ENCODE data around the gene MYO5B. TPM values are rescaled to one million over a fixed set of nuclear protein-coding genes. Genes with fewer than 3 reads are reported as not detected.

MYO5B gene
- total RNA-seq, 1 experiment from 2014 or later, result 3.7 TPM

DNA sequence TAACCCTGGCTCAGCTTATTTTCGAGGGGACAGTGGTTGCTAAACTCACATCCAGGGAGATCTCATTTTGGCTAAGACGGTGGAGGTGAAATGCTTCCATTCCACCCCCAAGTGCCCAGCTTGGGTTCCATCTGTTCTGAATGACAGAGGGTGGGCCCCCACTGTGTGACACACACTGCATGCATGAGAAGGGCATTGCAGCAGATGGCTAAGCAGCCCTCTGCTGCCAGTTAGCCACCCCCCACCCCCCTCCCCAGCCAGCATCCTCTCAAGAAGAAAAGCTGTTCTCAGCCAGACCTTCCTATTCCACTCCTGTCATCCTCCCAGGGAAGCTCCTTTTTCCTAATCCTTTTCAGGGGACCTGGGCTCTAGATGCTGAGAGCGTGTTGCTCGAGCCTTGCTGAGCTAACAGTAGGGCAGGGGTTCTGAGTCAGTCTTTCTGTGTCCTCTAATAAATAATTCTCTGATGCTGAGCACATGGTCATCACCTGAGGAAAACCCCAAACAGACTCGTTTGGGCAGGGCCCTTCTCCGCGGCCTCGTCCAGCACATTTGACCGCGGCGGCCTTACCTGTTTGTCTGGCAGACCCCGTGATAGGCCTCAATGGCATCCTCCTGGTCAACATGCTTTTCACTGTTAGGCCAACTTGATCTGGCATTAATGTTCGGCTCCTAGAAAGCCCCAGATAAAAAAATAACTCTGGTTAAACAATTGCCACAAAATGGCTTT, 332.1 kb downstream of the MYO5B start:
- Histone ChIP-seq H3K4me3 (ENCODE audit: insufficient read depth, low read depth, low read length) (no peak overlapping the region), H3K36me3 (replicated peaks; ENCODE audit: control insufficient read depth, insufficient read depth, low read length) (no peaks in the 10 kb centered on the region), H3K27me3 (ENCODE audit: control insufficient read depth, insufficient read depth, low read length) (no peaks in the 10 kb centered on the region)
- DNase-seq, result peak; percentile 51

DNA sequence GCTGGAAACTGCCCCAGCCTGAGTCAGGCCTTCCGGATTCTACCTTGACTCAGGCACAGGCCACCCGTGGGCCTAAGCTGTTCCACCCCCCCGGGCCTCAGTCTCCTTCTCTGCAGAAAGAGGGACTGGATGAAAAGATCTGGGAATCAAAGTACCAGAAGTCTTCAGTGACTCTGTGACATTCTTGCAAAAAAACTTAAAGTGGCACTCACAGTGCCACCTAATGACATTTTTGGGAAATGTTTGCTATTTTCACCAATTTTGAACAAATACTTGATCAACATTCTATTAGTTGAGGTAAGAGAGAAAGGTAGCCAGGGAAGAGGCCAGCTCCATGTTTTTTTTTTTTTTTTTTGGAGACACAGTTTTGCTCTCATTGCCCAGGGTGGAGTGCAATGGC, 333.3 kb downstream of the MYO5B start:
- H3K36me3 ChIP-seq (replicated peaks; ENCODE audit: control insufficient read depth, insufficient read depth, low read length), result no peaks in the 10 kb centered on the region
- no peaks in the 10 kb centered on the region for H3K27me3 ChIP-seq (ENCODE audit: control insufficient read depth, insufficient read depth, low read length)
- peak; percentile 25 for DNase-seq
- H3K4me3 ChIP-seq (ENCODE audit: insufficient read depth, low read depth, low read length), result no peak overlapping the region

DNA sequence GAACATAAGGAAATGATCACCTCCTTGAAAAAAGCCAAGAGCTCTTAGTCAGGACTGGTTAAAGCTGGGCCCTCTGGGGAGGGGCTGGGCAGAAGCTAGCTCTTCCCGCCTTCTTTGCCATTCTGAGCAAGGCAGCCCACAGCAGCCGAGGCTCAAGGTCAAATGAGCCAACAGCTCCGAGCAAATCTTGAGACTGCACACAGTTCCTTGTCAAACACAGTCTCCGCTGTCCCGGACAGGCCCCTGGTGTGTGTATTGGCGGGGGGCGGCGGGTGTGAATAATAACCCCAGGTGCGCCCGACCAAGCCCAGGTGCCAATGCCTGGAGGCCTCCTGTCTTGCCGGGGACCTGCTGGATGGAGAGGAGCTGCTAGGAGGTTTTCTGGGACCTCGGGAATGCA, 335.2 kb downstream of the MYO5B start:
- Histone ChIP-seq H3K27me3 (ENCODE audit: control insufficient read depth, insufficient read depth, low read length) (no peaks in the 10 kb centered on the region), H3K4me3 (ENCODE audit: insufficient read depth, low read depth, low read length) (no peak overlapping the region), H3K36me3 (replicated peaks; ENCODE audit: control insufficient read depth, insufficient read depth, low read length) (no peaks in the 10 kb centered on the region)
- no peak for DNase-seq

GRCh38 chr18:49859021-49859359, 336.0 kb downstream of the MYO5B start:
- Histone ChIP-seq H3K27me3 (ENCODE audit: control insufficient read depth, insufficient read depth, low read length) (no peaks in the 10 kb centered on the region), H3K4me3 (ENCODE audit: insufficient read depth, low read depth, low read length) (no peak overlapping the region), H3K36me3 (replicated peaks; ENCODE audit: control insufficient read depth, insufficient read depth, low read length) (no peaks in the 10 kb centered on the region)
- peak; percentile 61 for DNase-seq

- H3K36me3 ChIP-seq (replicated peaks; ENCODE audit: control insufficient read depth, insufficient read depth, low read length), result no peaks in the 10 kb centered on the region
- H3K27me3 ChIP-seq (ENCODE audit: control insufficient read depth, insufficient read depth, low read length), result no peaks in the 10 kb centered on the region
- no peak overlapping the region for H3K4me3 ChIP-seq (ENCODE audit: insufficient read depth, low read depth, low read length)
- peak; percentile 89 for DNase-seq
These were observed 336.5 kb downstream of the MYO5B start for GRCh38 chr18:49858309-49859020.

- H3K27me3 ChIP-seq (ENCODE audit: control insufficient read depth, insufficient read depth, low read length), result no peaks in the 10 kb centered on the region
- DNase-seq, result no peak
- H3K4me3 ChIP-seq (ENCODE audit: insufficient read depth, low read depth, low read length), result no peak overlapping the region
- no peaks in the 10 kb centered on the region for H3K36me3 ChIP-seq (replicated peaks; ENCODE audit: control insufficient read depth, insufficient read depth, low read length)
These were observed 337.2 kb downstream of the MYO5B start for GRCh38 chr18:49857708-49858107.

DNA sequence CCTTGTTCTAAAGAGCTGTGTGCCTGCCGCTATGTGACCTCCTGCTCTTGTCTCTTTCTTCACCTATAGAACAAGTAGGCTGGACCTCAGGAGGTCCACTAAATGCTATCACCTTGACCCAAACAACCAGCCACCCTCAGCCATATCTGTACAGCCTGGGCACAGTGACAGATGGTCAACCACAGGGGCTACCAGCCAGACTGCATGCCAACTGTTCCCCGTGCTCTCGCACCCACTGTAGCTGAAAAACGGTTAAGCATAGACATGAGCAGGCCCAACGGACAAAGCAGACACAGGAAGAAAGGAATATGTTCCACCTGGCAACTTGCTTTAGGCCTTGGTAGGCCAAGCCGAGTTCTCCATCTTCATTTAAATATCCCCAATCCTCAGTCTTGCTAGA, 338.5 kb downstream of the MYO5B start:
- Histone ChIP-seq H3K27me3 (ENCODE audit: control insufficient read depth, insufficient read depth, low read length) (no peaks in the 10 kb centered on the region), H3K36me3 (replicated peaks; ENCODE audit: control insufficient read depth, insufficient read depth, low read length) (no peaks in the 10 kb centered on the region), H3K4me3 (ENCODE audit: insufficient read depth, low read depth, low read length) (no peak overlapping the region)
- DNase-seq, result no peak

GRCh38 chr18:49855711-49856415, 339.1 kb downstream of the MYO5B start:
- Histone ChIP-seq H3K36me3 (replicated peaks; ENCODE audit: control insufficient read depth, insufficient read depth, low read length) (no peaks in the 10 kb centered on the region; the same call in 1 of the 2 replicates), H3K27me3 (ENCODE audit: control insufficient read depth, insufficient read depth, low read length) (no peaks in the 10 kb centered on the region), H3K4me3 (ENCODE audit: insufficient read depth, low read depth, low read length) (no peak overlapping the region)
- no peak for DNase-seq

DNA sequence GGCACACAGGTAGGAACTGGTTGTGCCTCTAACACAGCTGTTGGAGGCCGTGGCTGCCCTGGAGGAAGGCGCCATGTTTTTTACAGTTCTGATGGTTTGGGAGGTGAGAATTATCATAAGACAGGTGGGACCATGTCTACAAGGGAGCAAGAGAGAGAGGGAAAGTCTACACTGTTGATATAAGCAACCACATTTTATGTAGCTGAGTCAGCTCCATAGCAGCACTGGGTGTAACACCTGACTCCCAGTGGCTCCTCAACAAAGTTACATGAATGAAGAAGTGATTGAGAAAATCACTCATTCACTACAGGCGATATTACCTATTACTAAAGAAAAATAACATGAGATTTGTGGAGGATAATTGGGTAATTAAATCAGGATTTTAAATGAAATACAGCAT, 340.3 kb downstream of the MYO5B start:
- no peaks in the 10 kb centered on the region; the same call in 1 of the 2 replicates for H3K36me3 ChIP-seq (replicated peaks; ENCODE audit: control insufficient read depth, insufficient read depth, low read length)
- no peaks in the 10 kb centered on the region for H3K27me3 ChIP-seq (ENCODE audit: control insufficient read depth, insufficient read depth, low read length)
- no peak for DNase-seq
- no peak overlapping the region for H3K4me3 ChIP-seq (ENCODE audit: insufficient read depth, low read depth, low read length)

DNA sequence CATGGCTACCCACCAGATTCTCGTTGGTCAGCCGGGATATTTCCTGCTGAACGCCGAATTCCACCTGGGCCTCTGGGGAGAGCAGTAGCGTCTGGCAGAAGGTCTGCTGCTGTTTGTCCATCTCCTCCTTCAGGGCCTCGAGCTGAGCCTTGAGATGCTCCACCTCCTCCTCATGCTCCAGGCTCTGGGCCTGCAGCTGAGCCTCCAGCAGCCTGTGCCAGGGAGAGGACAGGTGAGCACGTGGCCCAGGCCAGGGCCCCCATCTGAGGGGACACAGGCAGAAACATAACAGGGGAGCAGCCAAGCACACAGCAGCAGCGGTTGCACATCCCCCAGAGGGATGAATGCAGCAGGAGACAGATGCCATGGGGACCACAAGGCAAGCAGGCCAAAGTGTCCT, 341.5 kb downstream of the MYO5B start:
- Histone ChIP-seq H3K36me3 (replicated peaks; ENCODE audit: control insufficient read depth, insufficient read depth, low read length) (no peaks in the 10 kb centered on the region; the same call in 1 of the 2 replicates), H3K27me3 (ENCODE audit: control insufficient read depth, insufficient read depth, low read length) (no peaks in the 10 kb centered on the region), H3K4me3 (ENCODE audit: insufficient read depth, low read depth, low read length) (no peak overlapping the region)
- no peak for DNase-seq

DNA sequence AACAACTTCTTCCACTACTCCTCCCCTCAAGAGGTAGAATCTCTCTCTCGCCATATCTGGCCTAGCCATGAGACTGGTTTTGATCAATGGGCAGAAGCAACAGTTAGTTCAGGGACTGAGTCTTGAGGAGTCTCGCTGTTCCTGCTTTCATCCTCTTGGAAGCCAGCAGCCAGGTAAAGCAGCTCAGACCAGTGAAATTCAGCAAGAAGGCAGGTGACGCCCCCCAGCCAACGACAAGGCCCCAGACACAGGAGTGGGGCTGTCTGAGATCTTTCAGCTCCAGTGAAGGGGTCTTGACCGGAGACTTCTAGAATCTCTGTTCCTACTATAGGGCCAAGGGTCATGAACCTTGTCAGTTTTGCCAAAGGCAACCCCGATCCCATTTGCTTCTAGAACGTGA, 341.9 kb downstream of the MYO5B start:
- H3K4me3 ChIP-seq (ENCODE audit: insufficient read depth, low read depth, low read length), result no peak overlapping the region
- no peaks in the 10 kb centered on the region for H3K27me3 ChIP-seq (ENCODE audit: control insufficient read depth, insufficient read depth, low read length)
- no peak for DNase-seq
- no peaks in the 10 kb centered on the region; the same call in 1 of the 2 replicates for H3K36me3 ChIP-seq (replicated peaks; ENCODE audit: control insufficient read depth, insufficient read depth, low read length)

DNA sequence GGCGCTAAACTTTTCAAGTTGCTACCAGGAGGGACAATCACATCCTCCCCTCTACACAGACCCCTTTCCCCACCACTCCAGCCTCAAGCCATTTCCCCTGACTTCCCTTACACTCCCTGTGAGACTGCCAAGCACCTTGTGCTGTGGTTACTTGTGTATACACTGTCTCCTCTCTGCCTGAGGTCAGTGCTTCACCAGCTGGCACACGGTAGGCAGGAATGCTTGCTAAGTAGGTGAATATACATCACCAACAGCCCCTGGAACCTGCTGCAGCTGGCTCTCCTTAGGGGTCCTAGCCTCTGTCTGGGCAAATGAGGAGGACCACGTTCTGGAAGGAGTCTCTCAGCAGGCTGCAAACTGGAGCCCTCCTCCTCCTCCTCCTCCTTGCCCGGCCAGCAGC, 343.3 kb downstream of the MYO5B start:
- Histone ChIP-seq H3K4me3 (ENCODE audit: insufficient read depth, low read depth, low read length) (no peak overlapping the region), H3K36me3 (replicated peaks; ENCODE audit: control insufficient read depth, insufficient read depth, low read length) (no peaks in the 10 kb centered on the region; the same call in 1 of the 2 replicates), H3K27me3 (ENCODE audit: control insufficient read depth, insufficient read depth, low read length) (no peaks in the 10 kb centered on the region)
- DNase-seq, result no peak

- H3K36me3 ChIP-seq (replicated peaks; ENCODE audit: control insufficient read depth, insufficient read depth, low read length), result no peaks in the 10 kb centered on the region; the same call in 1 of the 2 replicates
- H3K27me3 ChIP-seq (ENCODE audit: control insufficient read depth, insufficient read depth, low read length), result no peaks in the 10 kb centered on the region
- H3K4me3 ChIP-seq (ENCODE audit: insufficient read depth, low read depth, low read length), result no peak overlapping the region
- peak; percentile 28 for DNase-seq
These were observed 344.3 kb downstream of the MYO5B start for GRCh38 chr18:49850636-49851035.

DNA sequence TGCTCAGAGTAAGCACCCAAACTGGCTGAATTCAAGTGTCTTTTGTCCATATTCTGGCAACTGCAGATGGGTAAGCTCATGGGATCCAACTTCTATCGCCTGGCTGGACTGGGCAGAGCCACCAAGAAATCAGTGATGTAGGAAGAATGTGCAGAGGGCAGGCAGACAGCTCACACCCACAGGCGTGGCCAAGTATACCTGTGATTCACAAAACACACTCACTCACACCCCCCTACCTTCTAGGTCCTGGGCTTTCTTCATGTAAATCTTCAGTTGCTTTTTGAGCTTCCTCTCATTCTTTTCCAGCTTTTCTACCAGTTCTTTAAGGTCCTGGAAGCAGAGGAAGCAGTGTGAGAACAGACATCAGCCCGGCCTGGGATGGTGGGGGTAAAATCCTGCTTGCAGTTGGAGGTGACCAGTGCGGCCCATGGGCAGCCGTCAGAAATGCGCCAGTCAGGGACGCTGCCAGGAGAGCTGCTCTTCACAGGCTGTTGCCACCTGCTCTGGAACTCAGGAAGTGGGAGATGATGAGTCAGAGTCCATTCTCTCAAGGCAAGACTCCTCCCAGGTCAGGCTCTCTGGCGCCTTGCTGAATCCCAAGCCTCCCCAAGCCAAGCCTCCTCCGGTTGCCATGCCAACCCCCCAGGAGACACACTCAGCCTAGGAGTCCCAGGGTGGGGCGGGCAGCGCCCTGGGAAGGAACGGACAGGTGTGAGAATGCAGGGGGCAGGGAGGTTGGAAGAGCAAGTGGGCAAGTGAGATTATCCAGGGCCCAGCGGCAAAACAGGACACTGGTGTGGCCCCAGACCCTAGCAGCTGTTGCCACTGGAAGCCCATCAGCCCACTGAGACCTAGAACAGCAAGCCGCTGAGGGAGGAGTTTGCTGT, 345.4 kb downstream of the MYO5B start:
- H3K36me3 ChIP-seq (replicated peaks; ENCODE audit: control insufficient read depth, insufficient read depth, low read length), result no peaks in the 10 kb centered on the region; the same call in 1 of the 2 replicates
- H3K27me3 ChIP-seq (ENCODE audit: control insufficient read depth, insufficient read depth, low read length), result no peaks in the 10 kb centered on the region
- DNase-seq, result peak; percentile 88
- H3K4me3 ChIP-seq (ENCODE audit: insufficient read depth, low read depth, low read length), result no peak overlapping the region
